Thyroid gland (tissue), 4 donors: Measurements from ENCODE around the gene KIRREL1.

Experiments
- POLR2A ChIP-seq, 2 donors: fragments of 450-650 bp; IDR thresholded peaks; one replicate each; pipeline ENCODE4 v1.6.1; 2017; ENCODE audit warnings: antibody characterized with exemption in 2 of 2, mild to moderate bottlenecking in 2 of 2, moderate library complexity in 1 of 2
- TF ChIP-seq, protein P1 (sequence below), 6 experiments: fragments of 200-600 bp in 3 of 6; fragments of 450-650 bp in 3 of 6; sonication (generic) in 3 of 6; IDR thresholded peaks; one replicate each; pipeline ENCODE4 v1.5.1; 2016 to 2019; ENCODE audit warnings: antibody characterized with exemption in 6 of 6, mild to moderate bottlenecking in 2 of 6, inconsistent platforms in 1 of 6, moderate library complexity in 1 of 6

DNA sequence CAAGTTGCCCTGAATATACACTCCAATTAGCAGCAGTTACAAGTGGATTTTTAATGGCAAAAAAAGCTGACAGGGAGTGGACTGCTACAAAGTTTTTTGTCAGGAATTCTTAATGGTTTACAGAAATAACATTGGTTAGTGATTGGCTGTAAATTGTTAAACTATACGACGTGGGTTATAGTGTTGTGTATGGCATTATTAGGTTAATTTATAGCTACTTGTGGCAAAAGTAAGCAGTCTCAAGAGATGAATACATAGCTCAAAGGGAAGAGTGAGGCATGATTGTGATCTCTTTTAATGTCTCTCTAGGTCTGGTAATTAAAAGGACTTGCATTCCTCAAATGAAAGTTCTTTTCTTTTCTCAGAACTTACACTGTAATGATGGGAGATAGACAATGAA lies 111.4 kb downstream of the KIRREL1 start:
- TF ChIP-seq, protein P1, sequence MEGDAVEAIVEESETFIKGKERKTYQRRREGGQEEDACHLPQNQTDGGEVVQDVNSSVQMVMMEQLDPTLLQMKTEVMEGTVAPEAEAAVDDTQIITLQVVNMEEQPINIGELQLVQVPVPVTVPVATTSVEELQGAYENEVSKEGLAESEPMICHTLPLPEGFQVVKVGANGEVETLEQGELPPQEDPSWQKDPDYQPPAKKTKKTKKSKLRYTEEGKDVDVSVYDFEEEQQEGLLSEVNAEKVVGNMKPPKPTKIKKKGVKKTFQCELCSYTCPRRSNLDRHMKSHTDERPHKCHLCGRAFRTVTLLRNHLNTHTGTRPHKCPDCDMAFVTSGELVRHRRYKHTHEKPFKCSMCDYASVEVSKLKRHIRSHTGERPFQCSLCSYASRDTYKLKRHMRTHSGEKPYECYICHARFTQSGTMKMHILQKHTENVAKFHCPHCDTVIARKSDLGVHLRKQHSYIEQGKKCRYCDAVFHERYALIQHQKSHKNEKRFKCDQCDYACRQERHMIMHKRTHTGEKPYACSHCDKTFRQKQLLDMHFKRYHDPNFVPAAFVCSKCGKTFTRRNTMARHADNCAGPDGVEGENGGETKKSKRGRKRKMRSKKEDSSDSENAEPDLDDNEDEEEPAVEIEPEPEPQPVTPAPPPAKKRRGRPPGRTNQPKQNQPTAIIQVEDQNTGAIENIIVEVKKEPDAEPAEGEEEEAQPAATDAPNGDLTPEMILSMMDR (IDR thresholded peaks at IDR 0.05) = no peak
- no peak for TF ChIP-seq POLR2A (IDR thresholded peaks at IDR 0.05)
